NB4 (cell line): ENCODE measurements around the gene GYS2.
A peak's percentile ranks its signal among the peaks of the same experiment; 100 is the strongest.
"Not testable (repeated sequence)": the region's sequence is repeated elsewhere in the genome, so short reads cannot be mapped to it uniquely, and the experiment has no call there.

Experiments used
- DNase-seq: peaks from one replicate; pipeline ENCODE4 v3.0.0; 2010; ENCODE audit warnings: low read depth
- H3K4me3 ChIP-seq: one replicate; pipeline ENCODE4 v1.5.1; 2011; ENCODE audit warnings: mild to moderate bottlenecking, low read depth, low read length, moderate library complexity
- CTCF ChIP-seq: IDR thresholded peaks from one replicate; pipeline ENCODE4 v1.5.1; 2012; ENCODE audit warnings: low read depth, low read length
- MAX ChIP-seq: IDR thresholded peaks from 2 replicates; pipeline ENCODE4 v1.6.1; 2011; ENCODE audit warnings: low read depth, low read length
- MYC ChIP-seq: IDR thresholded peaks from 2 replicates; pipeline ENCODE4 v1.6.1; 2011; ENCODE audit warnings: low read depth, low read length
- POLR2A ChIP-seq: IDR thresholded peaks from 2 replicates; pipeline ENCODE4 v1.6.1; 2011; ENCODE audit warnings: mild to moderate bottlenecking; ENCODE audit not compliant: insufficient read length; ENCODE audit errors: extremely low read depth

Gene GYS2

GRCh38 chr12:21647179-21647578, 42.5 kb upstream of the GYS2 start:
- H3K4me3 ChIP-seq = no peak overlapping the region
- no peak for DNase-seq
- no peak for TF ChIP-seq MYC

GRCh38 chr12:21645041-21645500, 40.4 kb upstream of the GYS2 start:
- DNase-seq, H3K4me3 ChIP-seq: not testable (repeated sequence)

- H3K4me3 ChIP-seq = no peak overlapping the region
- TF ChIP-seq POLR2A (no peak), MAX (no peak), MYC (no peak), CTCF (no peak)
- no peak for DNase-seq
These were observed 39.9 kb upstream of the GYS2 start for GRCh38 chr12:21644516-21644915.

- no peak for DNase-seq
- TF ChIP-seq POLR2A (no peak), CTCF (no peak), MAX (no peak), MYC (no peak)
- H3K4me3 ChIP-seq = no peak overlapping the region
These were observed 39.1 kb upstream of the GYS2 start for GRCh38 chr12:21643758-21644157.

- DNase-seq = no peak
- TF ChIP-seq CTCF = no peak
- peak; percentile 20 for TF ChIP-seq POLR2A
- no peak overlapping the region for H3K4me3 ChIP-seq
These were observed 38.2 kb upstream of the GYS2 start for GRCh38 chr12:21642707-21643389.

- H3K4me3 ChIP-seq = no peak overlapping the region
- TF ChIP-seq MYC = no peak
- TF ChIP-seq POLR2A = no peak
- no peak for TF ChIP-seq CTCF
- no peak for TF ChIP-seq MAX
- no peak for DNase-seq
These were observed 33.6 kb upstream of the GYS2 start for GRCh38 chr12:21638054-21638891.

GRCh38 chr12:21634245-21634644, 29.6 kb upstream of the GYS2 start:
- TF ChIP-seq MYC = no peak
- no peak for DNase-seq
- no peak overlapping the region for H3K4me3 ChIP-seq
